ENCODE results near the gene PRSS35.
"Not testable (repeated sequence)": the region's sequence is repeated elsewhere in the genome, so short reads cannot be mapped to it uniquely, and the experiment has no call there.

Gene PRSS35

DNA sequence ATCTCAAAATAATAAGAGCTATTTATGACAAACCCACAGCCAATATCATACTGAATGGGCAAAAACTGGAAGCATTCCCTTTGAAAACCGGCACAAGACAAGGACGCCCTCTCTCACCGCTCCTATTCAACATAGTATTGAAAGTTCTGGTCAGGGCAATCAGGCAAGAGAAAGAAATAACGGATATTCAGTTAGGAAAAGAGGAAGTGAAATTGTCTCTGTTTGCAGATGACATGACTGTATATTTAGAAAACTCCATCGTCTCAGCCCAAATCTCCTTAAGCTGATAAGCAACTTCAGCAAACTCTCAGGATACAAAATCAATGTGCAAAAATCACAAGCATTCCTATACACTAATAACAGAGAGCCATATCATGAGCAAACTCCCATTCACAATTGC is 38.1 kb downstream of the PRSS35 start:
- not testable (repeated sequence) for H3K27me3 Mint-ChIP-seq; ATAC-seq (replicated peaks)

DNA sequence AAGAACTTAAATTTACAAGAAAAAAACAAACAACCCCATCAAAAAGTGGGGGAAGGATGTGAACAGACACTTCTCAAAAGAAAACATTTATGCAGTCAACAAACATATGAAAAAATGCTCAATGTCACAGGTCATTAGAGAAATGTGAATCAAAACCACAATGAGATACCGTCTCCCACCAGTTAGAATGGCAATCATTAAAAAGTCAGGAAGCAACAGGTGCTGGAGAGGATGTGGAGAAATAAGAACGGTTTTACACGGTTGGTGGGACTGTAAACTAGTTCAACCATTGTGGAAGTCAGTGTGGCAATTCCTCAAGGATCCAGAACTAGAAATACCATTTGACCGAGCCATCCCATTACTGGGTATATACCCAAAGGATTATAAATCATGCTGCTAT is 39.4 kb downstream of the PRSS35 start:
- not testable (repeated sequence) for H3K27me3 Mint-ChIP-seq; H3K36me3 Mint-ChIP-seq; ATAC-seq (replicated peaks); H3K9me3 Mint-ChIP-seq; DNase-seq; H3K4me3 Mint-ChIP-seq; H3K27ac Mint-ChIP-seq
- H3K4me1 Mint-ChIP-seq: peaks cover 4 to 11% of the 10 kb centered on the region in 2 donors

More for the DNA sequence above, 38.1 kb downstream of the PRSS35 start:
- DNase-seq, H3K9me3 Mint-ChIP-seq, H3K27ac Mint-ChIP-seq, H3K4me3 Mint-ChIP-seq, H3K36me3 Mint-ChIP-seq: not testable (repeated sequence)
- peaks cover 4 to 11% of the 10 kb centered on the region in 2 donors for H3K4me1 Mint-ChIP-seq

DNA sequence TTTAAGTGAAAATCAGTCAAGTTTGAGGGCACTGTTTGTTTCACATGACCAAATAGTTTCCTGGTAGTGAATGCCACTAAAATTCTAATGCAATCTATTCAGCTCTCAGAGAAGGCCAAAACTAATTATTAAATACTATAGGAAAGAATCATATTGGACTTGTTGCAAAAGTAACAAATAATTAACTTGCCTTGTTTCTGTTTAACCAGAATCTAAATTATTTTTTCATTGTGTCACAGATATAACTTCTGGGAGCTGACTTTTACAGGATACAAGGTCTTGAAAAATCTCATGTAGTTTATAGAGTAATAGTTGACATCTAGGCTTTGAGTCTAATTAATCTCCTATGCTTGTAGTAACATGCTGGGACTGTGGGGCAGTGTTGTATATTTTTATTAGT is 44.5 kb downstream of the PRSS35 start:
- Mint-ChIP-seq H3K27ac (no peak overlapping the region), H3K4me1 (no peaks in the 10 kb centered on the region)

DNA sequence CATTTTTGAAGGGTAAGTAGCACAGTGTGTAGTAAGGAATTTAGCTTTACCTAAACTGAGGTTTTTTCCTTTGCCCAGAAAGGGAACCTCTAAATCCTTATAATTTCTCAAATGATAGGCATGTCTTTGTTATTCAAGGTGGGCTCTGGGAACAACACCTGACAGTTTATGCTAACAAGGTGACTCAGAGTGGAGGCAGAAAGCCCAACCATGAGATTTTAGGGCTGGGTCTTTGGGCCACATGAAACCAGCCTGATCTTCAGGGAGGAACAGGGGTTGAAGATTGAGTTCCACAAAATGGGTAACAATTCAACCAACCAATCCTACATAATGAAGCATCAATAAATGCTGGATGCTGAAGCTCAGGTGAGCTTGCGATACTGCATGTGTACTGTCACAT is 46.6 kb downstream of the PRSS35 start:
- DNase-seq (no peak), ATAC-seq (replicated peaks) (no peak)
- Mint-ChIP-seq H3K36me3 (no peaks in the 10 kb centered on the region), H3K27me3 (peaks cover under 1 to 5% of the 10 kb centered on the region in 2 donors), H3K9me3 (peaks cover 3 to 6% of the 10 kb centered on the region in 2 donors), H3K27ac (no peak overlapping the region), H3K4me1 (no peaks in the 10 kb centered on the region), H3K4me3 (no peak overlapping the region)

More for the DNA sequence above, 44.5 kb downstream of the PRSS35 start:
- Mint-ChIP-seq H3K36me3 (no peaks in the 10 kb centered on the region), H3K4me3 (no peak overlapping the region), H3K27me3 (peaks cover 4 to 5% of the 10 kb centered on the region in 2 donors), H3K9me3 (peaks cover 0 to 1% of the 10 kb centered on the region in 2 donors)
- DNase-seq (no peak), ATAC-seq (replicated peaks) (no peak)

DNA sequence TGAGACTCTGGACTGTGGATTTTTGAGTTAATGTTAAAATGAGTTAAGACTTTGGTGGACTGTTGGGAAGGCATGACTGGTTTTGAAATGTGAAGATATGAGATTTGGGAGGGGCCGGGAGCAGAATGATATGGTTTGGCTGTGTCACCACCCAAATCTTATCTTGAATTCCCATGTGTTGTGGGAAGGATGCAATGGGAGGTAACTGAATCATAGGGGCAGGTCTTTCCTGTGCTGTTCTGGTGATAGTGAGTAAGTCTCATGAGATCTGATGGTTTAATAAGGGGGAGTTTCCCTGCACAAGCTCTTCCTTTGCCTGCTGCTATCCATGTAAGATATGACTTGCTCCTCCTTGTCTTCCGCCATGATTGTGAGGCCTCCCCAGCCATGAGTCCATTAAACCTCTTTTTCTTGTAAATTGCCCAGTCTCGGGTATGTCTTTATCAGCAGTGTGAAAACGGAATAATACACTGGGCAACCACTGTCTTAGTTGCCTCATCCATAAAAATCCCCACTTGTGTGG is 59.4 kb downstream of the PRSS35 start:
- not testable (repeated sequence) for H3K27me3 Mint-ChIP-seq; H3K27ac Mint-ChIP-seq; DNase-seq; H3K4me3 Mint-ChIP-seq; ATAC-seq (replicated peaks); H3K9me3 Mint-ChIP-seq; H3K4me1 Mint-ChIP-seq; H3K36me3 Mint-ChIP-seq

DNA sequence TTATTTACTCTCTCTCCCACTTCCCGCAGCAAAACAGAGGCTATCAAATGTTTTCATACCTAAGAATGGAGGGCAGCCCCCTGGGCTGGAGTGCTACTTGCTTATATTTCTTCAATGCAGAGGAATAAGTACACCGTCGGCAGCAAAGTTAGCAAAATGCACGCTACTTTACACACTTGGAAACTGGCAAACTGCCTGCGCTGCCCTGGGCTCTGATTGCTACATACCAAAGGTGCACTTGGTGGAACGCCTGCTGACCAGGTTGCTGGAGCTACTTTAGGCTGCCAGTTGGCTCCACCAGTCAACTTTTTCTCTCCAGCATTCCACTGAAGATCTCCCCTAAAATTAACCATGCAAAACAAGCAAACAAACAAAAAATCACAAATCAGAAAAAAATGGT is 62.4 kb downstream of the PRSS35 start:
- no peak overlapping the region for H3K4me3 Mint-ChIP-seq

More for the DNA sequence above, 62.4 kb downstream of the PRSS35 start:
- no peak for DNase-seq
- H3K9me3 Mint-ChIP-seq: peaks cover 3 to 7% of the 10 kb centered on the region in 2 donors
- H3K27ac Mint-ChIP-seq: no peak overlapping the region
- no peaks in the 10 kb centered on the region for H3K36me3 Mint-ChIP-seq
- no peak for ATAC-seq (replicated peaks)
- no peaks in the 10 kb centered on the region for H3K4me1 Mint-ChIP-seq
- peaks cover 0 to 3% of the 10 kb centered on the region in 2 donors for H3K27me3 Mint-ChIP-seq
